ENCODE data around the gene CD40LG.

The CD40LG gene

DNA sequence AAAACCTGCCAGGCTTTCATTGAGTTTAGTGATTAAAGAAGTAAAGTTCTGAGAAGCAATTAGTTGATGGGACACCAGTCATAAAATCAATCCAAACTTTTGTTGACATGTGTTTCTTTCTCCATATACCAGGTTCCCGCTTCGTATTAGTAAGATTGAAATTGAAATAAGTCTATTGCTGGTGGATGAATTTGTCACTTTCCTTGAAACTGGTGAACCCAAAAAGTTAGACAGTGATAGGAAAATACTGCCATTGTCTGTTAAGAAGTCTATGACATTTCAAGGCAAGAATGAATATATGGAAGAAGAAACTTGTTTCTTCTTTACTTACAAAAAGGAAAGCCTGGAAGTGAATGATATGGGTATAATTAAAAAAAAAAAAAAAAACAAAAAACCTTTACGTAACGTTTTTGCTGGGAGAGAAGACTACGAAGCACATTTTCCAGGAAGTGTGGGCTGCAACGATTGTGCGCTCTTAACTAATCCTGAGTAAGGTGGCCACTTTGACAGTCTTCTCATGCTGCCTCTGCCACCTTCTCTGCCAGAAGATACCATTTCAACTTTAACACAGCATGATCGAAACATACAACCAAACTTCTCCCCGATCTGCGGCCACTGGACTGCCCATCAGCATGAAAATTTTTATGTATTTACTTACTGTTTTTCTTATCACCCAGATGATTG, at the start of gene CD40LG:
Gene CD40LG, plus strand, starts transcription at position 482 of the 684 bp plus-strand sequence. Its CDS starts 91 bp downstream, at position 573.
- no peak for DNase-seq

DNA sequence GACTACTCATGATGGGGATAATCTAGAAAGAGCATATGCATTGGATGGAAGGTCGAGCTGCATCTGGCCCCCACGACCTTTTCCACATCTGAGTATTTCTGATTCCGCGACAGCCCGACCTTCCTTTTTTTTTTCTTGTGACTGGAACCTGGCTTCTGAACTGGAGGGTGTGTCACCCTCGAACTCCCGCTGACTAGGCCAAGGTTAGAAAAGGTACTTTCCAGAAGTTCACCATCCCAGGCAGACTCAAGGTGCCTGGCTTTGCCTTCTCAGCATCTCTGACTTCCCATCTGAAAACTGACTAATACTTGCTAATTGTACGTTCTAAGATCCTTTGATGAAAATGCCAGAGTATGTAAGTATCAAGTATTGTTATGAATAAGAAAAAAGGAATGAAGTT, 49.3 kb upstream of the CD40LG start:
- DNase-seq: peak; percentile 8

DNA sequence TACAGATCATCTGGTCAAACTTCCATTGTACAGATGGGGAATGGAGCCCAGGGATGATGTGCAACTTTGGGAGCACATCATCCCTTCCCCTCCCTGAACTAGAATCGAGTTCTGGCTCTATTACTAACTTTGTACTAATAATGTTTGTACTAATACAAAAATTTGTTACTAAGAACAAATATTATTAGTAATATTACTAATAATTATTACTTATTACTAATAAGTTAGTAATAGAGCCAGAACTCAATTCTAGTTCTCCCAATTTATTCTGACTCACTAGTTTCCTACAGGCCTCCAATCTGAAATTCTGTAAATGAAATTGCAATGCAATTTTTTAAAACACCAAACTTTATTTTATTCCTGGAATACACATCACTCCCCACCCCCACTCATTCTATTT, 47.9 kb upstream of the CD40LG start:
- no peak for DNase-seq

DNA sequence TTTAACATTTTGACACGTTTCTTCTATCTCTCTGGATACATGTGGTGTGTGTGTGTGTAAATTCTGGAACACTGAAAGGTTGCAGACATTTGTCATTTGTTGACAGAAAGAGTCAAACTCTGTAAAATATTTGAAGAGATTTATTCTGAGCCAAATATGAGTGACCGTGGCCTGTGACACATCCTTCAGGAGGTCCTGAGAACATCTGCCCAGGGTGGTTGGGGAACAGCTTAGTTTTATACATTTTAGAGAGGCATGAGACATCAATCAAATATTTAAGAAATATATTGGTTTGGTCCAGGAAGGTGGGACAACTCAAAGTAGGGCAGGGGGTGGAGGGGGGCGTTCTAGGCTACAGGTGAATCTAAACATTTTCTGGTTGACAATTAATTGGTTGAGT, 40.7 kb upstream of the CD40LG start:
- no peak for DNase-seq

DNA sequence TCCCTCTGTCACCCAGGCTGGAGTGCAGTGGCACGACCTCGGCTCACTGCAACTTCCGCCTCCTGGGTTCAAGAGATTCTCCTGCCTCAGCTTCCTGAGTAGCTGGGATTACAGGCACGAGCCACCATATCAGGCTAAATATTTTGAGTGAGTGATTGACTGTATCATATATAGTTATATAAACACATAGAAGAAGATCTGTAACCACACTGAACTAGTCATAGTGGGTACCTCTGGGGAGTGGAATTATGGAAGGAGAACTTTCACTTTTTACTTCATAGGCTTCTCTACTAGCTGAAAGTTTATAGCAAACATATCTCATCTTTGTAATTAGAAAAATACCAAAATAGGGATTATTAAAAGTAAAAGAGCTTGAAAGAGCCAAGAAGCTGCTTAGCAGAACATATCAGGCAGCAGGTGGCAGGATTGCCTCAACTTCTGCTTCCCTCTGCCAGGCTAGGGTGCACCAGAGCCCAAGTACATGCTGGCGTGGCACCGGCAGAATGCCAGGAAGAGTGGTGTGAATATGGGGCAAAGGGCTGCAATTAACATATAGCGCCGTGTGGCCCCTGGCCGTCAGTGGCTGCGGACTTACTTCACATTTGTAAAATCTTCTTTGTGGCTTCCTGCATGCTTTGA, 39.5 kb upstream of the CD40LG start:
- DNase-seq: peak; percentile 72

DNA sequence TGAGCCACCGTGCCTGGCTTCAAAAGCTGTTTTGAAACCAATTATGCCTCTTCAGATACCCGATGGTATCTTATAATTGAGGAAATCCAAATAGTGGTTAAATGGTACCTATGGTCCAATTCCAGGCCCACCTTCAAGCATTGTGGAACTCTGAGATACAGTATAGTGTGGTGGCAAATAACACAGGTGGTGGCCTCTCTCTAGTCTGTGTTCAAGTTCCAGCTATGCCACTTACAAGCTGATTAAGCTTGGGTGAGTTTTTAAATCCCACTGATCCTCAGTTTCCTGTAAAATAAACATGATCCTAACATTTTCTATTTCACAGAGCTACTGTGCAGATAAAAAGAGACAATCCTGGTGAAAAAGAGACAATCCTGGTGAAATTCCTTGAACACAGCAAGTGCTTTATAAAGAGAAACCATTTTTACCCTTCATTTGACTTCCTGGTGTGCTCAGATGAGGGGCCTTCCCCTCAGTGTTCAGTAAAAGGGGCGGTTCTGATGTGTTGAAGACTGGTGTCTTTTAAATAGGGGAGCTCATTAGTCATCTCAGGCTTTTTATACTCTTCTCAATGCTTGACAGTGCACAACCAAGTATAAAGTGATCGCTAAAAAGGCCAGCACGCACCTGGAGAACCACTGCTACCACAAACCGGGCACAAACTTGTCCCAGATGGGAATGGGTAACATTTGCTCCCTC, 30.8 kb upstream of the CD40LG start:
- DNase-seq: no peak

DNA sequence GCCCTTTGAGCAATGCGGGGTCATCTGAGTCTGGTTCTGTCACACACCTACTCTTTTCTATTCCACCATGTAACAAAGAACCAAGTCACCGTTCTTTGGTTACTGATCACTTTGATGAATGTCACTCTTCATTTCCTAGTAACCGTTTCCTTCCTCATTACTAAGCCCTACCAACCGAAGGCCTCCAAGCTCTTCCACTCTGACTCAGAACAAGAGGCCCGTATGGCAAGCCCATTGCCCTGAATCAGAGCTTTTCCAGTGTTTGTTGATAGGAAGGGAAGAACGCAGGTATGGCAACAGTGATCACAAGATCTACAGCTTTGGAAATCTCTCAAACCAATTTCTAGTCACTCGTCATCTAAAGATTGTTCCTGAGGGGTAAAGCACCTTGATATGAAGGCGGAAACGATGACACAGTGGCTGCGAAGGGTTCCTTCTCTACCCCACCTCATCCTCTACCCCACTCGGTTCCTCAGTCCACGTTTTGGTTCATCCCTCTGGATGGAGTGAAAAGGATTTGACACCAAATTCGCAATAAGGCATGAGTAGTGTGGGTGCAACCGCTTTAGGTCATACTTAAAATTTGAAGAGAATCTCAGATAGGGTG, 28.0 kb upstream of the CD40LG start:
- no peak for DNase-seq

DNA sequence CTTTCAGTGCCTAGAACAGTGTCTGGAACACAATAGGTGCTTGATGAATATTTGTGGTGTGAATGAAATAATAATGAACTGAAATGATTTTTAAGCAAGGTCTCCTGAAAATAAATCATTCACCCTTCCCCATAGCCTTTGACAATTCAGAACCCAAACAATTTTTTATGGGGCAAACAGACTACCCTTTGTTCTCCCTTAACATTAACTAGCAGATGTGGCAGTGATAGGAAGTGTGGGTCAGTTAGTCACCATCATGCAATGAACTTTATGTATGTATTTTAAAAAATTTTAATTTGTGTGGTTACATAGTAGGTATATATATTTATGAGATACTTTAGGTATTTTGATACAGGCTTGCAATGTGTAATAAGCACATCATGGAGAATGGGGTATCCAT, 27.2 kb upstream of the CD40LG start:
- DNase-seq: no peak

DNA sequence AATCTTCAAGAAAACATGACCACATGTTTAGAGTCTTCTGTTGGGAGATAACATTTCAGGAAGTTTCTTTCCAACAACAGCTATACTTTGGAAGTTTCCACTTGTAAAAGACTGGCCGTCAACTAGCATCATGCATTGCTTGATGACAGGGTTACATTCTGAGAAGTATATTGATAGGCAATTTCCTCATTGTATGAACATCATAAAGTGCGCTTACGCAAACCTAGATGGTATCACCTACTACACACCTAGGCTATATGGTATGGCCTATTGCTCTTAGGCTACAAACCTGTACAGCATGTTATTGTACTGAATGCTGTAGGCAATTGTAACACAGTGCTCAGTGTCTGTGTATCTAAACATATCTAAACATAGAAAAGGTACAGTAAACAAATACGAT, 25.4 kb upstream of the CD40LG start:
- DNase-seq: no peak

DNA sequence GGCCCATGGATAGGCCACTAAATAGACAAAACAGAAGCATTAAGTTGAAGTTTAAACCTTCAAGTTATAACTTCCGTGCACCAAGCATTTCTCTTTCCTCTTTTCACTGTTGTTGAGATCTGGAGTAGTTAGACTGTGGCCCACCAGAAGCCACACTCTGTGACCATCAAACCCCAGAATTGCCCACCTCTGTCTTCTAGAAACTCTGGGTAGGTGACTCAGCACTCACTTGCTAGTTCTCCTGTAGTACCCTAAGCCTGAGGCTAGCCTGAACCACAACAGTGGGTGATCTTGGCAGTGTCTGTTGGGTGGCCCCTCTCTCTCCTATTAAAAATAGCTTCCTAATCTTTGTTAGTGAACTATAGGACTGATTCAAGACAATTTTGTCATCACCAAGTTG, 24.6 kb upstream of the CD40LG start:
- DNase-seq: no peak

DNA sequence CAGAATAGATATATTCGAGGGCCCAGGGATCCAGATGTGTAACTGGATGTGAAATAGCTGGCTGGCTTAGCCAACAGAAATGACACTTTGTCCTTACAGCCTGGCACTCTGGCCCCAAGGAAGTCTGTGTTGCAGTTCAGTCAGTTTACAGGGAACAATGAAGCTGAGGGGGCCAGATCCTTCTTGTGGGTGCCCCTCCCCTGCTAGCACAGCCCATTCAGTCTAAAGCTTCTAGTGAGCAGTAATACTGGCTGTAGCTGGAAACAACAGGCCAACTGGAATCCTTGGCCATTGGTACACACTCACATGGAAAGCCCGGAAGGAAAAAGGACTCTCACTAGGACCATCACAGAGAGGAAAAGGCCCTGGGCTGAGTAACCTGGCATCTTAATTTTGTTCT, 22.7 kb upstream of the CD40LG start:
- DNase-seq: no peak

DNA sequence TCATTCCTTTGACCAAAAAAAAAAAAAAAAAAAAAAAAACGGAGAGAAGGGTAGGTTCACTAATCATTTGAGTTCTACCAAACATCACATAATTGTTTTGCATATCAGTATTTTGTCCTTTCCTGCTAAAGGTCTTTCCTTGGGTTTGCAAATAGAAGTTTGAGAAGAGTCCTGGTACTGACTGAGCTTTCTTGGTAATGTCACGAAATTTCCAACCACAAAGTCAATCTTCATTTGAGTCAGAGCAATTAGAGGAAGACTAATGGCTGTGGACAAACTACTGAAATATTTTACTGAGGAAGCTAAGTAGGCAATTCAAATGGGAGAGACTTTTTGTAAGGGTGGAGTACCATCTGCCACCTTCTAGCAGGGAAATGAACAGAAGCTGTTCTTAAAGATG, 21.7 kb upstream of the CD40LG start:
- no peak for DNase-seq

DNA sequence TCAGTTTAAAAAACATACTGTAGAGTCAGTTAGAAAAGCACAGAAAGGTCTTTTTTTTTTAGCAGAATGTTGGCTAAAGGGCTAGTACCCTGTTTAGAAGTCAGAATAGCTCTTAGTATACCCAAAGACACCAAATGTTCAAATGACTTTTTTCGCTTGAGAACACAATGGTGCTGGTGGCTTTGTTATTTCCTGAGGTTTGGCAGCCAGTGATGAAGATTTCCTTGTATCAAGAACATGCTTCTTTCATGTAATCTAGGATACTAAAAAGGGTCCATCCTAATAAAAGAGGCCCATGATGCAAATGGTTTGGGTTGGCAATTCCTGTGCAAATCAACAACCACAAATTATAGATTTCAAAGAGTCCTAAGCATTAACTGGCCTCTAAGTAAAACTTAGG, 21.1 kb upstream of the CD40LG start:
- DNase-seq: no peak

DNA sequence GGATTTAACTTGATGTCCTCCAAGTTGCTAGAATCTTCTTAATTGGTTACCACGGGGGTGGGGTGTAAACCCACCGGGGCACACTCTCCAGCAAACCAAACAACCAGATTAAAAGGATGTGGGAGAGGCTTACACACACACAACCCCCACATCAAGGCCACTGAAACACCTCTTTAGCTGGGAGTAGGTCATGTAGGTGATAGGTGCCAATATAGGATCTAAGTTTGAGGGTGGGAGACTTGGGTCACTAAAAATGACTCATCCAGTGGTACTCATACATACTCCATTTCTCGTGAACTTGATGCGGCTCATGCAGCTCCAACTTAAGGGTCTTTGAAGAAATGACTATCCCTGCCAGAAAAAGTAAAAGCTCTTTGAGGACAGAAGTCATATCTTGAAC, 20.5 kb upstream of the CD40LG start:
- DNase-seq: no peak

DNA sequence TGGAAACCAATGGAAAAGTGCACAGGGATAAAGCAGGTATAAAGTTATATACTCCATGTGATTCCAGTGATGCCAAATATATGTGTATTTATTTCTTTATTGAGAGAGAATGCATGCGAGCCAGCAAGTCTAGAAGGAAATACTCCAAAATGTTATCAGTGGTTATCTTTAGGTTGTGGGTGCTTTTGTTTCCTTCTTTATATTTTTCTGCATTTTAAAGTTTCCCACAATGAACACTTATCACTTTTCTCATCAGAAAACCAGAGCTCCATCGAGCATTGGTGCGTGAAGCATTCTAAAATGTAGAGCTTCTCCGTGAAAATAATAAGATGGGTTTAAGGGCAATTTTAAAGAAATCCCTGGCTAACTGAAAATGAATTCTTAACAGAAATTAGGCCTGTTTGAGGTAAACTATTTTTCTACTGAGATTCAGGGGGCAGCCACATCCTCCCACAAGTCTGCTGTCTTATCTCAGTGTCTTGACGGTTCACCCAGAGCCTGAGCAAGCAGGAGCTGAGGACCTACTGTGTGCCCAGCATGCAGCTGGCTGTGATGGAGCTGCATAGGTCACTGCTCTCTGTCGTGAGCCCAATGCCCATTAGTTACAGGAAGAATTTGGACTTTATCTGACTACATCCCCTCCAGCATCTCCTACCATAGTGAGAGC, 18.7 kb upstream of the CD40LG start:
- no peak for DNase-seq

DNA sequence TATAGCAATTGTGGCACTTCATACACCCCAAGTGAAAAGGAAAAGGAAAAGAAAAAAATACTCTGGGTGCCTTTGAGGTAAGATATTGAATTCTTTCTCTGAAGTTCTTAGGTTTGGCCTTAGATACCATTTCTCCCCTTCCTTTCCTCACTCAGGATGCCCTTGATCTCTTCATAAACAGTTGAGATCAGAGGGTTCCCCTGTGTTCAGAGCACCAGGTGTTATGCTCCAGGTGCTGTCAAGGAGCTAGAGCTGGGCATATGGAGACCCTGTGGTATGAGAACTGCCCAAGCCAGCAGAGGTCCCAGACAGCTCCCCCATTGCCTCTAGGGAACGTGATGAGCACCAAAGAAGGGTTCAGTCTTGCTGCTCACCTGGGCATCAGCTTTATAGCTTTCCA, 17.1 kb upstream of the CD40LG start:
- DNase-seq: no peak

DNA sequence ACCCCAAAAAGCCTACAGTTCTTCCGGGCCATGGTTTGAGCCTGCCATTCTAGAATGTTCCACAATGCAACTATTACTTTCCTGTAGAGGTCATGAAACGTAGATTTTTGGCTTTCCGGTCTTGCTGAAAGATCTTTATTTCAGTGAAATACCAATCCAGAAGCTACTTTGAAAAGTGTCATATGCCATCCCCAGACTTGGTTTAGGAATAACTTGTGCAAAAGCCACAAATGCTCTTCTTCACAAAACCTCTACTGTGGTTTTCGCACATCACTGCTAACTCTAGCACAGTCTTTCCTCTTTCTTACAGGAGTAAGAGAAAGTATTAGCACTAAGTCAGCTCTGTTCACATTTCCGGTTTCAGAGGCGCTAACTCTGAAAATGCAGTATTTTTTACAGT, 12.7 kb upstream of the CD40LG start:
- DNase-seq: peak; percentile 8

DNA sequence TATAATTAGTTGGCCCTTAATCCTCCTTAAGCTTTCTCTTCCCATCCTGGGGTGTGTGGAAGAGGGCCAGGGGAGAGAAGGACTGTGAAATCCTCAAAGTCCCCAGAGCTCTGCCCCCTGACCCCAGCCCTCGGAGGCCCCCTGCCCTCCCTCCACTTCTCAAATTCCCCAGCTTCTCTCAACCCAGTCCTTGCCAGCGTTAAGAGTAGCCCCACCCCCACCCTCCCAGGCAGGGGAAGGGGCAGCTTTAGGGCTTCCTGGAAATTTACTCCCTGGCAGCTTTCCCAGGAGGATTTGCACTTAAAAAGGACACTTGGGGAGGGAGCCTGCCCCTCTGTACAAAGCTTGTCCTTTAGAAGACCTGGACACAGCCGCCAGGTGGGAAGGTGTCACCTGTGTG, 11.8 kb upstream of the CD40LG start:
- DNase-seq: no peak

DNA sequence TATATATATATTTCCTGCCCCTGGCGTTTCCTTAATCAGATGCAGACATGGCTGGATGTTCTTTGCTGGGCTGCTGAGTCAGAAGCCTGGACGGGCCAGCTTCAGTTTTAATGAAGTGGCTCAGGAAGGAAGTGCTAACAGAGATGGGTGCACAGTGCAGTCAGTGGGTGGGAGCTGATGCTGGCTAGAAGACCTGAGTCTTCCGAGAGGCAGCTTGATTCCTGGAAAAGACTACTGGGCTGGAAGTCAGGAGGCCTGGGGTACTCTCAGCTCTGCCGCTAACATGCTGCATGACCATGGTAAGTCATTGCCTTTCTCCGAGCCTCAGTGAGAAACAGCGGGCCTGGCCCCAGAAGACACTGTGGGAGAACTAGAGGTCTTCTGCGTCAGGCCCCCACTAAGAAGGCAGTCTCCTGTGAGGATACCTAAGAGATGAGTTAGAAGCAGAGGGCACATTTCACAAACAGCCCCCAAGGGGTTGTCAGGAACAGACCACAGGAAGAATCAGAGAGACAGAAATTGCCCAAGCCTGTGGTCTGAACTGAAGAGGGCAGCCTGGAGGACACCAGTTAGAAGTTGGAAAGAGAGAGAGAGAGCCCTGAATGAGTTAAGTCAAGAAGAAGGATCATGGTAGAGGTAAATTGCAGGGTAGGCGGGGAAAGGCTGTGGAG, 8.3 kb upstream of the CD40LG start:
- DNase-seq: no peak

DNA sequence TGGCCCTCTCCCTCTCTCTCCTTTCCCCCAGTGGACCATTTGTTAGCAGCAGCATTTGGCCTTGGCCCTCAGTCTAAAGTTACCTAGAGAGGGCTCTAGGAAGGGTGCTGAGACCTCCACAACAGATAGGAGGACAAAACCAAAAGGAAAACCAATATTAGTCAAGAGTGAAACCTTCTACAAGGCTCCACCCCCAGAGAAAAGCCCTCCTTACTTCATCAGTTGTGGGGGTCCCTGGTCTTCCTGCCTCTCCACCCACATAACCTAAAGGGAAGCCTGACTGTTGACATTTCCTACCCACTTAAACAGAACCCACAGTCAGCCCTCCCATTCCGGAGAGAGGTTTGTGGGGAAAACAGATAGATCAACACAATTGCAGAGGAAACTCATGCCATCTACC, 4.7 kb upstream of the CD40LG start:
- DNase-seq: no peak

DNA sequence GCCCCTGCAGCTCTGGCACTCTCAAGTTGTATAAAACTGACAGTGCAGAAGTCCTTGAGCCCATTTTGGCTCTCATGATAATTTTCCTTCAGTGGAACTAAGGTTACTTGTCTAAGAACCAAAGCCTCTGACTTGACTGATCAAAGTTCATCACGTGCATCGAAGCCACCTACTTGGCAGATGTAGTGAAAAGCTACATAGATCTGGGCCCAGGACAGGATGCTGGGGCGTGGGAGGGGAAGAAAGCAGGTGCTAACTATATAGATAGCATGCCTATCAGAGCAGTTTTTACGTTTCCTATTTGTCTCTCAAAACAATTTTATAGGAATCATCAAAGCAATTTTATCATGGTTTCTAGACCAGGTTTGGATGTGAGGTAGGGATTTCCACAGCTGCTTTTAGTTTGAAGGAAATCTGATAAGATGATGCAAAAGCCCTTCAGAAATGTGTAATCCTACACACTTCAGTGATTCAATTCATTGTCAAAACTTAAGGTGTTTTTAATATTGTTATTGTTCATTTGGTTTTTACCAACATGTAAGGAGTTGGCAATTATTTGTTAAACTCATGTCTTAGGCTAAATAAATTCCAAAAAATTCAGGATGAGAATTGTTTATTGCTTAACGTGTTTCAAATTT, 1.2 kb upstream of the CD40LG start:
- DNase-seq: no peak

DNA sequence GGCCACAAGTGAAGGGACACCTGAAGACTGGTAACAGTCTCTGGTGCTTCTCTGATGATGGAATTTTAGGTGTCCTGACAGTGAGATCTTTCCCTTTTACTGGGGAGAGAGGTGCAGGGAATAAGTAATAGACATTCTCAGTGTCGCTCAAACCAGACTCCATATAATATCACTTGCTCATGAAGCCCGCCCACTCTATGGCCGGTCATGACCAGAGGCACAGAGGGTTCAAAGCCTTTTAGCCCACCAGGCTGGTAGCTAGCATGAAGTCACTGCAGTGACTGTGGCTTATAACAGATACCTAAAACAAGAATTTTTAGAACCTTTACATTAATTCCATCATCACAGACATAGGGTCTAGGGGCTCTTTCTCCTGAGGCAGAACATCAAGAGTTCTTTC, 2.9 kb downstream of the CD40LG start:
- DNase-seq: no peak

Measured in RPMI8226 (cell line).